Spleen (tissue), 7 donors: ENCODE data around the gene GRP.

Source experiments
- POLR2AphosphoS5 ChIP-seq, 3 donors: sonication (generic); formaldehyde crosslinking; IDR thresholded peaks; one replicate each; pipeline ENCODE4 v1.5.1; 2017; ENCODE audit warnings: antibody characterized with exemption in 3 of 3
- TF ChIP-seq, protein P1 (sequence below), 11 experiments: fragments of 200-600 bp in 7 of 11; fragments of 450-650 bp in 4 of 11; sonication (generic) in 4 of 11; IDR thresholded peaks in 8 of 11; conservative IDR thresholded peaks in 3 of 11; 1 replicate in 7 of 11; 2 replicates in 4 of 11; pipeline versions ENCODE4 v1.4.0 to v1.8.0; 2016 to 2021; ENCODE audit warnings: antibody characterized with exemption in 11 of 11, inconsistent platforms in 4 of 11, mild to moderate bottlenecking in 1 of 11
- donor health status: DM: no; HTN: no; CAD: no; lungs with moderate emphysema.
- donor health status: DM: no; HTN: no; CAD: no.
- donor health status: DM: no; HTN: no; CAD: no.

GRCh38 chr18:59202258-59202820 lies 17.6 kb upstream of the GRP start:
- TF ChIP-seq POLR2AphosphoS5 (IDR thresholded peaks at IDR 0.05), result no peak
- TF ChIP-seq, protein P1, sequence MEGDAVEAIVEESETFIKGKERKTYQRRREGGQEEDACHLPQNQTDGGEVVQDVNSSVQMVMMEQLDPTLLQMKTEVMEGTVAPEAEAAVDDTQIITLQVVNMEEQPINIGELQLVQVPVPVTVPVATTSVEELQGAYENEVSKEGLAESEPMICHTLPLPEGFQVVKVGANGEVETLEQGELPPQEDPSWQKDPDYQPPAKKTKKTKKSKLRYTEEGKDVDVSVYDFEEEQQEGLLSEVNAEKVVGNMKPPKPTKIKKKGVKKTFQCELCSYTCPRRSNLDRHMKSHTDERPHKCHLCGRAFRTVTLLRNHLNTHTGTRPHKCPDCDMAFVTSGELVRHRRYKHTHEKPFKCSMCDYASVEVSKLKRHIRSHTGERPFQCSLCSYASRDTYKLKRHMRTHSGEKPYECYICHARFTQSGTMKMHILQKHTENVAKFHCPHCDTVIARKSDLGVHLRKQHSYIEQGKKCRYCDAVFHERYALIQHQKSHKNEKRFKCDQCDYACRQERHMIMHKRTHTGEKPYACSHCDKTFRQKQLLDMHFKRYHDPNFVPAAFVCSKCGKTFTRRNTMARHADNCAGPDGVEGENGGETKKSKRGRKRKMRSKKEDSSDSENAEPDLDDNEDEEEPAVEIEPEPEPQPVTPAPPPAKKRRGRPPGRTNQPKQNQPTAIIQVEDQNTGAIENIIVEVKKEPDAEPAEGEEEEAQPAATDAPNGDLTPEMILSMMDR (IDR thresholded peaks at IDR 0.05 in 8 of 11, conservative IDR thresholded peaks at IDR 0.05 in 3 of 11), result no peak
